Activated CD8-positive, alpha-beta memory T cell treated with anti-CD3 and anti-CD28 coated beads for 4 hours (primary cell): Measurements from ENCODE around the gene SLC39A7.

Source experiments
- DNase-seq, 2 donors: peaks; one replicate each; pipeline ENCODE4 v3.0.0-alpha.2; 2020; ENCODE audit warnings: low read depth in 2 of 2

The SLC39A7 gene, protein sequence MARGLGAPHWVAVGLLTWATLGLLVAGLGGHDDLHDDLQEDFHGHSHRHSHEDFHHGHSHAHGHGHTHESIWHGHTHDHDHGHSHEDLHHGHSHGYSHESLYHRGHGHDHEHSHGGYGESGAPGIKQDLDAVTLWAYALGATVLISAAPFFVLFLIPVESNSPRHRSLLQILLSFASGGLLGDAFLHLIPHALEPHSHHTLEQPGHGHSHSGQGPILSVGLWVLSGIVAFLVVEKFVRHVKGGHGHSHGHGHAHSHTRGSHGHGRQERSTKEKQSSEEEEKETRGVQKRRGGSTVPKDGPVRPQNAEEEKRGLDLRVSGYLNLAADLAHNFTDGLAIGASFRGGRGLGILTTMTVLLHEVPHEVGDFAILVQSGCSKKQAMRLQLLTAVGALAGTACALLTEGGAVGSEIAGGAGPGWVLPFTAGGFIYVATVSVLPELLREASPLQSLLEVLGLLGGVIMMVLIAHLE

DNA sequence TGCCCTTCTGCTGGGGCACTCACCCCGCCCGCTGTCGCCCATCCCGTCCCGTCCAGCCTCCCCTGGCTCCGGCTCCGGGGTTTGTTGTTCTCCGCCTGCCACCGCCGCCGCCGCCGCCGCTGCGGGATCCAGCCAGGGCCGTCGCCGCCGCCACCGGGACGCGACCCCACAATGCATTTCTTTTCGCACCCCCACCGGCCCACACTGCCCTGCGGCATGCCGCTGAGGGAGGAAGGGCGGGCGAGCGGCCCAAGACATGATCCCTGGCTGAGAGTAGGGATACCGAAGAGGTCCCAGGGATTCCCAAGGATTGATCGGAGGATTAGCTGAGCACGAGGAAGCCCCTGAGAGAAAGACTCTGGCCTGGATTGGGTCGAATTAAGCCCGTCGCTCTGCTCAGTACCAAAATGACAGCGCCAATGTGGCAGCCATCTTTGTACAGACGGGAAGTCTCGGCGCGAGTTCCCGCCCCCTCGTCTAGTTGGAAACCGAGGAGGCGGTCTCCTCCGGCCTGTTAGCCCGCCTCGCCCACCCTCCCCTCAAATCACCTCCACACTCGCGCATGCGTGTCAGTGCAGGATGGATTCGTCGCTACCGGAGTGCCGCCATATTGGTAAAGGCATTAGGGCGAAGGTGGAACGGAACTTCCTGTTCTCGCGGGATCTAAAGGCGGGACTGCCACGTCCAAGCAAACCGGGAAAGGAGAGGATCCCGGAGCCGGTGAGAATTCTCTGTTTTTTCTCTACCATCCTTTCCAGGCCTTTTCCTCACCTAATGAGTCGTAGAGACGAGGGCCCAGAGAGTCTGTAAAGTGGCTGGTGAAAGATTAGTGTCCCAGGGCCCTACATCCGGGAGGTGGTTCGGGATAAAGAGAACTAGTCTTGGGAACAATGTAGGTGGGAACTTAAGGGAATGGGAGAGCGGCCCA, at the start of gene SLC39A7, which contains the start of gene RXRB:
Gene SLC39A7 (plus strand): TSS at position 649 of the 928 bp plus-strand sequence. CDS start 379 bp downstream, outside the sequence.
Gene RXRB (minus strand): TSS at position 447 of the 928 bp plus-strand sequence. CDS start 189 bp downstream, at position 258.
- peak; percentile 99 to 100 for DNase-seq

GRCh38 chr6:33151050-33151449, 49.6 kb upstream of the SLC39A7 start:
- DNase-seq = no peak

GRCh38 chr6:33154349-33154748, 46.3 kb upstream of the SLC39A7 start:
- DNase-seq = no peak

DNA sequence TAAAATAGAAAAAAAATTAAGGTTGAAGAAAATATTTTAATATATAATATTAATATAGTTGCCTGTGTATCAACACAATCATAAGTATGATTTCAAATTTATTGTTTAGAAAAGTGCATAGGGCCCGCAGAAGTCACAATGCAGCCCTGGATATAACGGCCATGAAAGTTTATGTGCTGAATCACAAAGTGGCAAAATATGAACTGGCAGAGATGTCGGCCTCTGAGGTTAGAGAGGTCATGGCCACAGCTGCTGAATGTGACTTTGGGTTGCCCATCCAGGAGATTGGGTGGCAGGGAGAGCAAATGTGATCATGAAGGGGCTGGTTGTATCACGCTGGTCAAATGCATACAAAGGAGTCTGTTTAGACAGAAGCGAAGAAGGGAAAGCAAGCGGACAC, 44.1 kb upstream of the SLC39A7 start:
- no peak for DNase-seq

GRCh38 chr6:33156964-33157363, 43.7 kb upstream of the SLC39A7 start:
- no peak for DNase-seq

DNA sequence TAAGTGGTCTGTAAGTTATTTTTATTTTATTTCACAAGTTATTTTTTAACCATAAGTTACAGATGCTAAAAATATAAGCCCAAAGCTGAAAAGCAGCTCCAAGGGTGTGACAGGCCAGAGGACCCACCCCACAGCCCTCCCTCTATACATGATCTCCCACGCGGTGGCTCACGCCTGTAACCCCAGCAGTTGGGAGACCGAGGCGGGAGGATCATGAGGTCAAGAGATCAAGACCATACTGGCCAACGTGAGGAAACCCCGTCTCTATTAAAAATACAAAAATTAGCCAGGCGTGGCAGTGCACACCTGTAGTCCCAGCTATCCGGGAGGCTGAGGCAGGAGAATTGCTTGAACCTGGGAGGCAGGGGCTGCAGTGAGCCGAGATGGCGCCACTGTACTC, 40.6 kb upstream of the SLC39A7 start:
- DNase-seq = no peak

DNA sequence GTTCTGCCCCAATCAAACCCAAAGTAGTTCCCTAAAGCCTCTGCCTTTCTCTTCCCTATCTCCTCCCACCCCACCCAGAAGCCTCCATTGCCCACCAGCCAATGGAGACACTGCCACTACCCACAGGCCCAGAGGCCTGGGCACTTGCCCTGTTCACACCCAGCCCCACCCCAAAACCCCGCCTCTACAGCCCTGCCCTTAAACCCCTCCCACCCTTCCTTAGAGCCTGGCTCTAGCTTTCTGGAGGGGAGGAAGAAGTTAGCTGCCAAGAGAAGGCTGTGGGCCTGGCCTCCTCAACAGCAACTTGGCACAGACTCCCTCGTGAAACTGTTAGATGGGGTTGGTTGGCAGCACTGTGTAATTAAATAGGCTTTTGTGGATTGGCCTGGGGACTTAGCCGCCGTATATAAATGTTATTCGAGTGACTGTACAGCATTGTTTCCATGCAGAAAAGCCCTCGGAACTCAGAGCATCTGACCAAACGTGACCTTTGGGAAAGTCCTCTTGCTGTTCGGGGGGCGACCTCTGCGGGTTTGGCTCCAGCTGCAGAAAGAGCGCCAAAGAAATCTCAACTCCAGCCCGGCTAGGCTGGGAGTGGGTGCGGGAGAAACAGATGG, 39.8 kb upstream of the SLC39A7 start:
- DNase-seq = no peak

- DNase-seq = peak; percentile 56 to 61
Measured at GRCh38 chr6:33161354-33162331, 39.0 kb upstream of the SLC39A7 start.

- no peak for DNase-seq
Measured at GRCh38 chr6:33163540-33163939, 37.1 kb upstream of the SLC39A7 start.

- no peak for DNase-seq
Measured at GRCh38 chr6:33164176-33164575, 36.5 kb upstream of the SLC39A7 start.

DNA sequence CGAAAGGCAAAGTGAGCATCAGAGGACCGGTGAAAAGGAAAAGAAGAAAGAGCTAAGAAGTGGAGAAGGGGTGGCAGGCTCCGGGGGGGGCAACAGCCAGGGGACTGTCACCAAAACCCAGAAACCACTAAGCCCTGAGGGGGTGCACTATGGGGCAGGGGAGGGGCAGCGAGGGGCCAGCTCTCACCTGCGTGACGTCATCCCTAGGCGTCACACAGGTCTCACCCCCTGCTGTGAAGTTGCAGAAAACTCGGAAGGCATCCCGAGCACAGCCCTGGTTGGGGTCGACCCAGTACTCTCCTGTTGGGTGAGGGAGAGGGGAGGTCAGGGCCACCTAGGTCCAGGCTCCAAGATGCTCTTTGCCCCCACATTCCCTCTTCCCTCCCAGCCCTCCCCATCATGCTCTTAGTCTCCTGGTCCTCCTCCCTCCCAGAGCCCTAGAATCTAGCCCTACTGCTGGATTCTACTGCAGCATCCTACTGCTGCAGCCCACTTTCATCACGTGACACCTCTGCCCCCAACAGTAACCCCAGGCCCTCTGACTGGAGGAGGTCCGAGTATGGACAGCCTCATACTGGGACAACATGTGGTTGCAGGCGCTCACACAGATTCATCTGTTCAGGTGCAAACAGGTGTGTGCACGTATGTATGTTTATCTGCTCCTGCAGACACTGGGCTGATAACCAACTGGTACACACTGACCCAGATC, 35.8 kb upstream of the SLC39A7 start:
- no peak for DNase-seq

DNA sequence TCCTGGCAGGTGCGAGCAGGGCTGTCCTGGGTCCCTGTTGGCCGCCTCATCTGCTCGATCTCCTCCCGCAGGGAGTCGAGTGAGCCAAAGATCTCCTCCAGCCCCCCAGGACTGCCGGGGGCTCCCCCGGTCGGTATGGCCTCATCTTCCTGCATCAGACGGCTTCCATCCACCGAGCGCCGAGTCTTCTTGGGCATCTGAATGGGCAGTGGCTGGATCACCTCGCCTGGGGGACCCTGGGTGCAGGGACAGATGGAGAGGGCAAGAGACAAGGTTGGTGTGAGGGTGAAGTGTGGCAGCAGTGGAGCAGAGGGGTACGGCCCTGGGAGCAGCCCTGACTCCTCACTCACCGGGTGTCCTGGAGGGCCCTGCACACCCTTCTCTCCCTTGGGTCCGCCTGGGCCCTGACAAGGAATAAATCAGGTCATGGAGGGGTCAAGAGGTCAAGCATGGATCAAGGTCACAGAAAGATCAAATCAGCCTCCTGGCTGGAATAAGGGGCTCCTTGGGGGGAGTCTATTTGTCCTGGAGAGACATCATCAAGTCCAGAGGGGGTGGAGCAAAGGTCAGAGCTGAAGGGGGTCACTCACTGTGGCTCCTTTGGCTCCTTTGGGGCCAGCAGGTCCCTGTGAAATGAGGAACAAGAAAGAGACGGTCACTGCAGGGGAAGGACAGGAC, 34.9 kb upstream of the SLC39A7 start:
- no peak for DNase-seq

GRCh38 chr6:33166363-33166762, 34.3 kb upstream of the SLC39A7 start:
- DNase-seq = no peak

GRCh38 chr6:33166811-33167210, 33.9 kb upstream of the SLC39A7 start:
- DNase-seq = no peak

- DNase-seq = no peak
Measured at GRCh38 chr6:33167374-33168283, 33.0 kb upstream of the SLC39A7 start.

DNA sequence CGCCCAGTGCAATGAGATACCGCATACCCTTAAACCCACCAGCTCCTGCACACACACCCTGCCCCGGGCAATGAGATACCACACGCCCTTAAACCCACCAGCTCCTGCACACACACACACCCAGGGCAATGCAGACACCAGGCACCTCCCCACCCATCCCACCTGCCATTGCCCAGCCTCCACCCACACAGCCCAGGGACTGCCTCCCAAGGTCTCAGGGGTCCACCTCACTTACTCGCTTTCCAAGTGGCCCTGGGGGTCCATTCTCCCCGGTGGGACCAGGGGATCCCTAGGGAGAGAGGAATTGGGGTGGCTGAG, 32.4 kb upstream of the SLC39A7 start:
- DNase-seq = no peak

- DNase-seq = no peak
Measured at GRCh38 chr6:33168639-33169038, 32.0 kb upstream of the SLC39A7 start.

DNA sequence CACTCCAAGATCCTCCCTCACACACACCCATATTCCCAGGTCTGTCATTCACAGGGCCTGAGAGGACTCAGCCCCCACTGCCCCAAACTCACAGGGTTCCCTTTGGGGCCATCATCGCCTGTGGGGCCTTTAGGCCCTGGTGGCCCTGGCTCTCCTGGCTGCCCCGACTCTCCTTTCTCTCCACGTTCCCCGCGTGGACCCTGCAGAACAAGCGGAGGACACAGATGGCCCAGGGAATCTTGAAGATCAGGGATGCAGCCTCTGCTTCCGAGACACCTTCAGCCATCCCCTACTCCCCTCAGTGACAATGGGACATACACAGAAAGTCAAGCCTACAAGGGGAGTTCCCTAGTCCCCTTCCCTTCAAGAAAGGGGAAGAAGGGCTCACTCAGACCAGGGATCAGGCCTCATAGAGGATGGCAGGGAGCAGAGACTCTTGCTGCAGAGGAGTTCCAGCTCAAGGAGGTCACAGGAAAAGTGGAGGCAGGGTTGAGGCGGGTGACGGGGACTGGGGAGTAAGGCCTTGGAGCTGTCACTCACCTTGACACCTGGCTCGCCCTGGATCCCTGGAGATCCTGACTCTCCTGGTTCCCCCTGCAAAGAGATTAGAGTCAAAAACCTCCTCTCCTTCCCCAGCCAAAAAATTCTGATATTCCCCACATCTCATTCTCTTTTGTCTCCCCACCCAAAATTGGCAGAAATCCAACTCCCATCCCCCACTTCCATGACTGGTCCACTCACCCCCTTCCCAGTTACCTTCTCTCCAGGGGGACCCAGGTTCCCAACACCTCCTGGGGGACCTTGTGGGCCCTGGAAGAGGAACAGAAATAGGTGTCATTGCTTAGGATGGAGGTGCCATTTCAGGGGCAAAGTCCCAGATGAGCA, 31.1 kb upstream of the SLC39A7 start:
- no peak for DNase-seq
